ENCODE data around the gene ECPAS.
A peak's percentile ranks its signal among the peaks of the same experiment; 100 is the strongest.
"Not testable (repeated sequence)": the region's sequence is repeated elsewhere in the genome, so short reads cannot be mapped to it uniquely, and the experiment has no call there.

Gene ECPAS, protein sequence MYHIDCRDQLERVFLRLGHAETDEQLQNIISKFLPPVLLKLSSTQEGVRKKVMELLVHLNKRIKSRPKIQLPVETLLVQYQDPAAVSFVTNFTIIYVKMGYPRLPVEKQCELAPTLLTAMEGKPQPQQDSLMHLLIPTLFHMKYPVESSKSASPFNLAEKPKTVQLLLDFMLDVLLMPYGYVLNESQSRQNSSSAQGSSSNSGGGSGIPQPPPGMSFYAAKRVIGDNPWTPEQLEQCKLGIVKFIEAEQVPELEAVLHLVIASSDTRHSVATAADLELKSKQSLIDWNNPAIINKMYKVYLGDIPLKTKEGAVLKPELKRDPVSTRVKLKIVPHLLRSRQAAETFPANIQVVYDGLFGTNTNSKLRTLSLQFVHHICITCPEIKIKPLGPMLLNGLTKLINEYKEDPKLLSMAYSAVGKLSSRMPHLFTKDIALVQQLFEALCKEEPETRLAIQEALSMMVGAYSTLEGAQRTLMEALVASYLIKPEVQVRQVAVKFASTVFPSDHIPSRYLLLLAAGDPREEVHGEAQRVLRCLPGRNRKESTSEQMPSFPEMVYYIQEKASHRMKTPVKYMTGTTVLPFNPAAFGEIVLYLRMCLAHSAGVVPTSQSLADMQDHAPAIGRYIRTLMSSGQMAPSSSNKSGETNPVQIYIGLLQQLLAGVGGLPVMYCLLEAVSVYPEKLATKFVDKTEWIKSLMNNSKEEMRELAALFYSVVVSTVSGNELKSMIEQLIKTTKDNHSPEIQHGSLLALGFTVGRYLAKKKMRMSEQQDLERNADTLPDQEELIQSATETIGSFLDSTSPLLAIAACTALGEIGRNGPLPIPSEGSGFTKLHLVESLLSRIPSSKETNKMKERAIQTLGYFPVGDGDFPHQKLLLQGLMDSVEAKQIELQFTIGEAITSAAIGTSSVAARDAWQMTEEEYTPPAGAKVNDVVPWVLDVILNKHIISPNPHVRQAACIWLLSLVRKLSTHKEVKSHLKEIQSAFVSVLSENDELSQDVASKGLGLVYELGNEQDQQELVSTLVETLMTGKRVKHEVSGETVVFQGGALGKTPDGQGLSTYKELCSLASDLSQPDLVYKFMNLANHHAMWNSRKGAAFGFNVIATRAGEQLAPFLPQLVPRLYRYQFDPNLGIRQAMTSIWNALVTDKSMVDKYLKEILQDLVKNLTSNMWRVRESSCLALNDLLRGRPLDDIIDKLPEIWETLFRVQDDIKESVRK (N-terminal part only)

DNA sequence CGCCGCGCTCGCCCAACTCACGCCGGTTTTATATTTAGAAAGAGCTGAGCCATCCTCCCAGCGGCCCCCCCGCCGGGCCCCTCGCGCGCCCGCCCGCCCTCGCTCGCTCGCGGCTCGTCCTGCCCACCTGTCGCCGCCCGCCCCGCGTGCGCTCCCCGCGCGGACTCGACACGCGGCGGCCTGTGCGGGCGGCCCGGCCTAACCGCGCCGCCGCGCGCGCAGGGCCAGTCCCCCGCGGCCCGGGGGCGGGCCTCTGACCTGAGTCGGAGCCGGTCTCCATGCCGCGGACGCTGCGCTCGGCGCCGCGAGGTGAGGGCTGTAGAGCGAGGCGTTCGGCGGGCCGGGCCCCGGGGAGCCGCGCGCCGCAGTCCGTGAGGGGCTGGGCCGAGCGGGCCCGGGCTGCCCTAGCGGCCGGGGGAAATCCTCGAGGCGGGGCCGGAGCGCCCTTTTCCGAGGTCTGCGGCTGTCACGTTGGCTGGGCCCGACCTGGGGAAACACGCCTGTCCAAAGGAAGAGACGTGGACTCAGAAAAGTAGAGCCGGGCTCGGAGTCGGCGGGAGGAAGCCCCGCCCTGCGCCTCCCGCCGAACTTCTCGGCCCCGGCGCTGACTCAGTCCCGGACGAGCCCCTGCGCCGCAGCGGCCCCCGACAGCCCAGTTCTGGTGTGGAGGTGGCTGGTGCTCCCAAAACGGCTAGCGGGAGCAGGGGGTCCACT is at the start of gene ECPAS:
TSS of gene ECPAS (minus strand) at position 526 of the 714 bp plus-strand sequence. CDS start 11,465 bp downstream, outside the sequence.
- DNase-seq: no peak

DNA sequence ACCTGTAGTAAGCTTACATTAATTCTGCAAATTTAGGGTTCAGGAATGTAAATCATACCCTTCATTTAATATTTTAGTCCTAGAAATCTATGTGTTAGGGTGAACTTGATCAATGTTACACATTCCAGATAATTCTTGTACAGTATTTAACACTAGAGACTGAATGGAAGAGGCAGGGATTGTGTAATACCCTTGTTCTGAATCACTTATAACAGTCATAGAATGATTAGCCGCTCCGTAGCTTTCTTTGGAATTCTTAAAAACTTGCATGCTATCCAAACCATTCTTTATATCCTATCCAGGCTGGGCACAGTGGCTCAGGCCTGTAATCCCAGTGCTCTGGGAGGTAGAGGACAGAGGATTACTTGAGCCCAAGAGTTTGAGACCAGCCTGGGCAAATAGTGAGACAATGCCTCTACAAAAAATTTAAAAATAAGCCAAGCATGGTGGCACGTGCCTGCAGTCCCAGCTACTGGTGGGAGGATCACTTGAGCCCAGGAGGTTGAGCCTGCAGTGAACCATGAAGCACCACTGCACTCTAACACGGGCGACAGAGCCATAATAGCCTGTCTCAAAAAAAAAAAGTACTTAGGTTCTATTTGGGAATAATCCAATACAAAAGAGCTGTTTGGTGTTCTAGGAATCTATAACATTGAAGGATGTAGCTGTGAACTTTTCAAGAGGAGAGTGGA is 49.1 kb upstream of the ECPAS start:
- DNase-seq: no peak

DNA sequence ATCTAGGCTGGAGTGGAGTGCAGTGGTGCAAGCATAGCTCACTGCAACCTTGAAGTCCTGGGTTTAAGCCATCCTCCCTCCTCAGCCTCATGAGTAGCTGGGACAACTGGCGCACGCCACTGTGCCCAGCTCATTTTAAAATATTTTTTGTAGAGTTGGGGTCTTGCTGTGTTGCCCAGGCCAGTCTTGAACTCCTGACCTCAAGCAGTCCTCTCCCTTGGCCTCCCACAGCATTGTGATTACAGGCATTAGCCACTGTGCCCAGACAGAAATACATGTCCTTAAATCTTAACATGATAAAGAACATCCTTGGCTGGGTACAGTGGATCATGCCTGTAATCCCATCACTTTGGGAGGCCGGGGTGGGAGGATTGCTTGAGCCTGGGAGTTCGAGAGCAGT is 47.5 kb upstream of the ECPAS start:
- no peak for DNase-seq

DNA sequence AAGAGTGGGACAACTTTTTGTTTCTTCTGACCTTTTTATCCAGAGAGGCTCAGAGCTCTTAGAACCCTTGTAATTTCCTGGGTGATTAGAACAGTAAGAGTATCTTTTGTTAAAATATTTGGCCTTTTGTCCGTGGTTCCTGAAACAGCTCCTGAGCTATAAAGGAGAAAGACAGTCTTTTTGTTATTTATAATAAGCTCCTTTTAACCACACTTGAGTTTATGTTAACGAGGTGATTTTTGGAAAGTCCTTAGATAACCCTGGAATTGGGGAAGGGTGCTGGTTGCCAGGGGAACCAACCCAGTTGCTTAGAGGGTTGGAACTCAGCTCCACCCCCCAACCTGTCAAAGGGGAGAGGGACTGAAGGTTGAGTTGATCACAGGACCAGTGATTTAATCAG is 45.6 kb upstream of the ECPAS start:
- DNase-seq: no peak

DNA sequence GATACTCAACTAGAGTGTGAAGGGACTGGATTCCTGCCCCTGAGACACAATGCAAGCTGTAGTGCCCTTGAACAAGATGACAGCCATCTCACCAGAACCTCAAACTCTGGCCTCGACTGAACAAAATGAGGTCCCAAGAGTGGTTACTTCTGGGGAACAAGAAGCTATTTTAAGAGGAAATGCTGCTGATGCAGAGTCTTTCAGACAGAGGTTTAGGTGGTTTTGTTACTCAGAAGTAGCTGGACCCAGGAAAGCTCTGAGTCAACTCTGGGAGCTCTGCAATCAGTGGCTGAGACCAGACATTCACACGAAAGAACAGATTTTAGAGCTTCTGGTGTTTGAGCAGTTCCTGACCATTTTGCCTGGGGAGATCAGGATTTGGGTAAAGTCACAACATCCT is 43.2 kb upstream of the ECPAS start:
- no peak for DNase-seq

DNA sequence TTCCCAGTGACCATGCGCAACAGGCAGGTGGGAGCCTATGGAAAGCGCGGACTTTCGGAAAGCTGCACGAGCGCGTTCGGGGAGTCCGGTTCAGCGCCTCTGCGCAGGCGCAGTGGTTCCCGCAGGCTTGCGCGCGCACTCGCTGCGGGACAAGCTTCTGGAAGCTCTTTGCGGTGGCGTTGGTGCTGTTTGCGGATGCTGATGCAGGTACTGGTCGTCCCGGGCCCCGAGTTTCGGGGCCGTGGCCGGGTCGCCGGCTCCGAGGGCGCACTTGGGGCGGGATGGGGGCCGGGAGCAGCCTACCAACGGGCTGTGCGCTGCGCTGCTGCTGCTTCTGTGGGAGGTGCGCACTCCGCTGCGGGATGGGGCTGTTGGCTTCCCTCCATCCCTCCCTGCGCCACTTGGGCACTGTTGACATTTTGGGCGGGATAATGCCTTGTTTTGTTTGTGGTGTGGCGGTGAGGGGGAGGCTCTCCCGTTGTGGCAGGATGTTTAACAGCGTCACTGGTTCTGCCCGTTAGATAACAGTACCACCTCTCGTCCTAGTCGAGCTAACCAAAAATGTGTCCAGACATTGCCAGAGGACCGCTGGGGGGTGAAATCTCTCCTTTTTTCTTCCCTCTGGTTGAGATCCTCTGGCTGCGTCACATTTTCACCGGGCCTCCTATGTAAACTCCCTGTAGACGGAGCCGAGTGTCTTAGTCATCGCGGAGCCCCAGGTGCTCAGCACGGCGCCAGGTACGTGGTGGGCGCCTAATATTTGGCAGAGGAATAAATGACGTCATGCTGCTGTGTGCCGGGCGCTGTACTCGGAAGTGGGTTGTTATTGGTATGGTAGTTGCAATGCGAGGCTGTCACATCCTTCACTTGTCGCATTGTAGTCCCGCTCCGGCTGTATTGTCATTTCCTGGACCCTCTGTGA is 41.1 kb upstream of the ECPAS start, which contains the start of gene ZNF483:
TSS of gene ZNF483 (plus strand) at position 124 of the 922 bp plus-strand sequence. CDS start 2,217 bp downstream, outside the sequence.
- DNase-seq: peak; percentile 88

DNA sequence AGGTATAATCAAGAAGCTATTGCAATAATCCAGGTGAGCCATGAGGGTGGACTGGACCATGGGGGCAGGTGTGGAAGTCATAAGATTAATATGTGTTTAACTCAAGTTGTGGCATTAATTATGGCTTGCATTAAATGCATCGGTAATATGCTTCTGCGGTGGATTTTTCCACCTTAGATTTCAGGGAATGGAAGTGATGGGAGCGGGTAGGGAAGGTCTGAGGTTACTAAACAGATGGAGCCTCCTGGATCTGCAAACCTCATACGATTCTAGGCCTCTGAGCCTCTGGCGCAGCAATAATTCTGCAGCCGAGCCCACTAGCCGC is 40.5 kb upstream of the ECPAS start:
- DNase-seq: no peak

DNA sequence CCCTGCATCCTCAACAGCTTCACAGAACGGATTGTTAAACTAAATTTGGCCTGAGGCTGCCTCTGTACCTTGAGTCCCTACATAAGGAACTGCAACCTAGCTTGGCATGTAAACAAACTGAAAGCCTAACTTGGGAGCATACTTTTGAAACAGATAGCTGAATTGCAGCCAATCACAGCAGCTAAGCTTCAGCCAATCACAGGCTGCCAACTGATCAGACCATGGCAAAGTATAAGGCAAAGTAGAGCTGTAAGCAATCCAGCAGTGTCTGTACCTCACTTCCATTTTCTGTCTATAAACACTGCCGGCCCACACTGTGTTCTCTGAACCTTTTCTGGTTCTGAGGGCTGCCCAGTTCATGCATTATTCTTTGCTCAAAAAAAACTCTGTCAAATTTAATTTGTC is 31.9 kb upstream of the ECPAS start:
- DNase-seq: no peak

DNA sequence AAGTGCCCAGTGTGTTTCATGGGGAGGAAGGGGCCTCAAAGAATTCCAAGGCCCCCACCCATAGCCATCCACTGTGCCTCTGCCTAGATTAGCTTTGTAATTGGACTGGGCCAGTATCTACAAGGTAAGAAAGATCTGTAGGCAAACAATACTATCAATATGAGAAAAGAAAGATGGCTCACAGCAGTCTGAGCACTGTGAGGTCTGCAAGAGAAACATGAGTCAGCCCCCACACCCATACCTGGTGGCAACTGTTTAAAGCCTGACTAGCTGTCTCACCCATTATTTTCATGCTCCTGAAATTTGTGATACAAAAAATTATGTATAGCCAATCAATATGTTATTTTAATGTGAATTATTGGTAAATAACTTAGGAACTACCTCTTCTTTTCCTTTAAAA is 30.8 kb upstream of the ECPAS start:
- DNase-seq: no peak

DNA sequence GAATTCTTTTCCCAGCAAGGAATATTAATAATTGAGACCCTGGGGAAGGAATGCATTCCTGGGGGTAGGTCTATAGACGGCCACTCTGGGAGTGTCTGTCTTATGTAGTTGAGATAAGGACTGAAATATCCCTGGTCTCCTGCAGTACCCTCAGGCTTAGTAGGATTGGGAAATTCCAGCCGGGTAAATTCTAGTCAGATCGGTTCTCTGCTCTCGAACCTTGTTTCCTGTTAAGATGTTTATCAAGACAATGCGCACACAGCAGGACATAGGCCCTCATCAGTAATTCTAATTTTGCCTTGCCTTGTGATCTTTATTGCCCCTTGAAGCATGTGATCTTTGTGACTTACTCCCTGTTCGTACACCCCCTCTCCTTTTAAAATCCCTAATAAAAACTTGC is 27.4 kb upstream of the ECPAS start:
- DNase-seq: not testable (repeated sequence)

DNA sequence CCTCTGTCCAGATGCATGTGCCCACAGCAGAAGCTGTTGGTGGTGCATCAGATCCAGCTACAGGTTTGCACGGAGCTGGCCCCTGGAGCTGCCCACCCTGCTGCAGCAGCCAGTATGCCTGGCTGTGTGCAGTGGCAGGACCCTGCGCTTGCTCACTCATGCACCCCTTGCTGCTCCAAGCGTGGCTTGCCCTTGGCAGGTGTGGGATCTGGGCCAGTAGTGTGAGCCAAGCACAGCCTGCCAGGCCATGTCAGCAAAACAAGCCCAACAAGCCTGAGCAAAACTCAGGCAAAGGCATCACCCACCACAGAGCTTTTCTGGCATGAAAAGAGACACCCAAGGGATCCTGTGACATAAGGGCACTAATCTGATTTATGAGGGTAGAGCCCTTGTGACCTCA is 18.3 kb upstream of the ECPAS start:
- DNase-seq: no peak

DNA sequence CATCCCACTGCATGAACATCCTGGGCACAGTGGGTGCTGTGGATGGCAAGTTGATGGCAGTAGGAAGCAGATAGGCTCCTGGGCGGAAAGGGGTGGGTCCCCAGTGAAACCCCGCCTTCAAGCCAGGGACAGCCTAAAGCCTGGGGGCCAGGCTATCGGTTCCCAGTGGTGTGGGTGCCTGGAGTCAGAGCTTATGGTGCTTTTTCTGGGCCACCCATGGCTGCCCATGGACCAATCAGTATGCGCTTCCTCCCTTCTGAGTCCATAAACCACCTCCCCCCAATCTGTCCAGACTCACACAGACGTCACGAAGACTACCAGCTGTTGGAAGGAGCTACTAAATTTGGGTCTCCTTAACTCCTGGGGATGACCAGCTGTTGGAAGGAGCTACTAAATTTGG is 17.5 kb upstream of the ECPAS start:
- DNase-seq: no peak

DNA sequence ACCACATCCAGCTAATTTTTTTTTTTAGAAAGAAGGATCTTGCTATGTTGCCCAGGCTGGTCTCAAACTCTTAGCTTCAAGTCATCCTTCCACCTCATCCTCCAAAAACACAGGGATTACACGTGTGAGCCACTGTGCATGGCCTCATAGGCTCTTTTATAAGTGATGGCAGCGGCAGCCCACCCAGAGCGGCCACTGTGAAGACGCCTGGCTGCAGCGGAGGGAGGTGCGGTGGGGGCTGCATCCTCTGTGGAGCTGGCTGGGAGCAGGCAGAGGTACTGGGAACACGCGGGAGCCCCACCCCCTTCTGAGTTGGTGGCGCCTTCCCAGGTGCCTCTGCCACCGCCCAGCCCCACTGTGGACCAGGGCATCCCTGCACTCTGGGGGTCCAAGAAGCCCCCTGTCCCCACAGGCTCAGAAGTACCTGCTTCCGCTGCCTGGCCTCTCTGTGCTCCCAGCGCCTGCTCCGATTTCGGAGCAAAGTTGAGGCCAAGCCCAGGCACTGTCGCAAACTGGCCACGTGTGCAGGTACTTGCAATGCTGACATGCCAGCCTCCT is 16.9 kb upstream of the ECPAS start:
- no peak for DNase-seq

DNA sequence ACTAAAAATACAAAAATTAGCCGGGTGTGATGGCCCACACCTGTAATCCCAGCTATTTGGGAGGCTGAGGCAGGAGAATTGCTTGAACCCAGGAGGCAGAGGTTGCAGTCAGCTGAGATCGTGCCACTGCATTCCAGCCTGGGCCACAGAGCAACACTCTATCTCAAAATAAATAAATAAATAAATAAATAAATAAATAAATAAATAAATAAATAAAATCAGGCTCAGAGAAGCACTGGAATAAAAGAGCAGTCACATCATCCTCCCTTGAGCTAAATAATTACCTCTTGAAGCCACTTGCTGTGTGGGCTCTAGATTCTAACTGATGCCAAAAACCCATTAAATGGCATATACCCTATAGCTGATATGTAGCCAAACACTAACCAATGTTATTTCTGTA is 13.0 kb upstream of the ECPAS start:
- DNase-seq: not testable (repeated sequence)

DNA sequence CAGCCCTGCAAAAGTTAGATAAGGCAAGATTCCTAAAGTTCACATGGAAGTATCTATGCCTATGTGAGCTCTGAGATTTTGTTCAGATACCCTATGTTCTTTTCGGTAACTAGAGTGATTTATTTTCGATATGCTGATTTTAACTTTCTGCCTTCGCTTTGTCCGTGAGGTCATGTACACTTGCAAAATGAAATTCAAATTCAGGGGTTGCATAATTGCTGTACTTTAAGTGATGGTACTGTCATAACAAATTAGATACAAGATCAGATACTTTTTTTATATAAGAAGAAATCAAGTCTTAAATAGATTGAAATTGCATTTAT is 350 bp upstream of the ECPAS start:
- DNase-seq: no peak

DNA sequence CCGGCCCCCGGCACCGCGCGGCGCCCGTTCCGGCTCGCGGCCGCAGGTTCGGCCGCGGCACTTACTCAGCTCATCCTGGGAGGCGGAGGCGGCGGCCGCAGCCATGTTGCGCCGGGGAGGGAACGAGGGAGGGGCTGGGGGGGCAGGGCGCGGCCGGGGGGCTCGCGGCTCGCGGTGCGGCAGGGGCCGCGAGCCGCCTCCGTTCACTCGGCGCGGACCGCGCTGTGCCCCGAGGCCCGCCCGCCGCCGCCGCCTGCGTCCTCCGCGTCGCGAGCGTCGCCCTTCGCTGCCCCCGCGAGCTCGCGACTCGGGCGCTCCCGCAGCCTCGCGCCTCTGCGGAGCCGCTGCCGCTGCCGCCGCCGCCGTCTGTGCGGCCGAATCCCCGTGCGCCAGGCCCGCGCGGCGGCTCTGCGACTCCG is 735 bp downstream of the ECPAS start:
- DNase-seq: no peak

DNA sequence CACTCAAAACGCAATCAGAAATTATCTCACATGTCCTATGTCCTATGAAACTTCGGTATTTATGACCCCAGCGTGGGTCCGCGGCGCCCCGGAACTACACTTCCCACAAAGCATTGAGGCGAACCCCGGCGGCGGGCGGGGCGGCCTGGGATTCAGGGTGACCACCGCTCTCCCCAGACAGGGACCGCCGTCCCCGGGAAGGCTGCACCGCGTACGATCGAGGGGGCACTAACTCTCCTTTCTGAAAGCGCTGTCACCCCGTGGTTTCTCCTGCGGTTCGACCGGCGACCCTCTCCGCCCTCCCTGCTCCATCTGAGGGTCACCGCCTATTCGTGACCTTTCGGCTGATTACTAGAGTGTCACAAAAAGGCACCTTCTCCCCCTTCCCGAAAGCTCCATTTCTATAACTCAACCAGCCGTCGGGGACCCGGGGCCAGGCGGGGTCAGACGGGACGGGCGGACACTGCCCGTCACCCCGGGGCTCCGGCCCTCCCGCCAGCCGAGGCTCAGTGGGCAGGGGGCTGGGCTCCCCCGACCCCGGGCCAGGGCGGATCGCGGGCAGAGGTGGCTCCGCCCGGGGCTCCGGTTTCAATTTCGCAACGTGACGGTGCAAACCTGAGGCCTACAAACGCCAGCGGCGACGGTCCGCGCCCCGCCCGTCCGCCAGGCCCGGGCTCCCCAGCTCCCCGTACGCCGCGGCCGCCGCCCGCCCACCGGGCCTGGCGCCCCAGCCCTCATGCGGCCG is 1.3 kb downstream of the ECPAS start:
- no peak for DNase-seq

DNA sequence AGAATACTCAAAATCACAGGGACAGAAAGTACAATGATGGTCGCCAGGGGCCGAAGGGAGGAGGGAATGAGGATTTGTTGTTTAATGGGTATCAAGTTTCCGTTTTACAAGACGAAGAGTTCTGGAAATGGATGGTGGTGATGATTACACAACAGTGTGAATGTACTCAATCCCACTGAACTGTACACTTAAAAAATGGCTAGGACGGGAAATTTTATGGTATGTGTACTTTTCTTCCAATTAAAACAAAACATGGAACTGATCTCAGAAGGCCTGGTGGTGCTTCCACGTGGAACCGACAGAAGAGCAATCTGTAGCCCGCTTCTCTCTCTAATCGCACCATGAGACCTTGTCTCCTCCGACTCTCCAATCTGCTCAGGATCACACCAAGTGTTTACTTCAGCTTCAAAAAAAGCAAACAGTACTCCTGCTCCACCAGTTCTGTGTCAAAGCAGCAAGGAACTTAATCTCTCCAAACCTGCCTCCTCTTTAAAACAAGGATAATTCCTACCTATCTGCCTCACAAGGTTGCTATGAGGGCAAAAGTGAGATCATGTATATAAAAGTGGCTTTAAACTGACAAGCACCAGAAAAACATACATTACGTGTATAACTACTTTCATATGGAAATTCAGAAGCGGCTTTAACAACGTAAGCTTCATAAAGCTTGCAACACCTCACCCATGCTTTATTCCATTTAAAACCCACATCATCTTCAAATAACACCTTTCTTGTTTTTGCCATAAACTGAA is 2.1 kb downstream of the ECPAS start:
- DNase-seq: no peak

DNA sequence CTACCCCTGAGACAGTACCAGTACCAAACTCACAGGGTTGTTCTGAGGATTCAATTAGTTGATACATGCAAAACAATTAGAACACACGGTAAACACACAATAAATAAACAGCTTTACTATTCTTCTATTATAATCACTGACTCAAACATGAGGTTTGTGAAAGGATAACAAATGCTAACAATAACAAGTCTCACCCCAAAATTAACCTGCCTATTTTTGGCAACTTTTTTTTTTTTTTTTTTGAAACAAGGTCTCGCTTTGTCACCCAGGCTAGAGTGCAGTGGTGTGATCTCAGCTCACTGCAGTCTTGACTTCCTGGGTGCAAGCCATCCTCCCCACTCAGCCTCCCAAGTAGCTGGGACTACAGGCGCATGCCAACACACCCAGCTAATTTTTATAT is 6.5 kb downstream of the ECPAS start:
- DNase-seq: no peak
